SK-N-SH (cell line): Measurements from ENCODE around the gene OR10H4.
"Not testable (repeated sequence)": the region's sequence is repeated elsewhere in the genome, so short reads cannot be mapped to it uniquely, and the experiment has no call there.

Experiments
- CTCF ChIP-seq: fragments of 200-600 bp; sonication (generic); IDR thresholded peaks from 2 replicates; pipeline ENCODE4 v1.6.1; 2017; ENCODE audit warnings: antibody characterized with exemption, mild to moderate bottlenecking, moderate library complexity
- EZH2phosphoT487 ChIP-seq: fragments of 200-600 bp; sonication (generic); IDR thresholded peaks from 2 replicates; pipeline ENCODE4 v1.6.1; 2017; ENCODE audit warnings: low read depth, mixed run types, mild to moderate bottlenecking, antibody characterized with exemption, moderate library complexity, borderline replicate concordance
- RXRA ChIP-seq: IDR thresholded peaks from 2 replicates; pipeline ENCODE4 v1.4.0; 2012; ENCODE audit warnings: low read depth, mild to moderate bottlenecking, borderline replicate concordance
- TF ChIP-seq, protein P1 (sequence below): fragments of 150-350 bp; IDR thresholded peaks from 2 replicates; pipeline ENCODE4 v1.6.1; 2017; ENCODE audit warnings: antibody characterized with exemption, low read length, low read depth, borderline replicate concordance

GRCh38 chr19:15902898-15903297 lies 45.9 kb upstream of the OR10H4 start:
- not testable (repeated sequence) for TF ChIP-seq RXRA, CTCF, EZH2phosphoT487
- TF ChIP-seq, protein P1, sequence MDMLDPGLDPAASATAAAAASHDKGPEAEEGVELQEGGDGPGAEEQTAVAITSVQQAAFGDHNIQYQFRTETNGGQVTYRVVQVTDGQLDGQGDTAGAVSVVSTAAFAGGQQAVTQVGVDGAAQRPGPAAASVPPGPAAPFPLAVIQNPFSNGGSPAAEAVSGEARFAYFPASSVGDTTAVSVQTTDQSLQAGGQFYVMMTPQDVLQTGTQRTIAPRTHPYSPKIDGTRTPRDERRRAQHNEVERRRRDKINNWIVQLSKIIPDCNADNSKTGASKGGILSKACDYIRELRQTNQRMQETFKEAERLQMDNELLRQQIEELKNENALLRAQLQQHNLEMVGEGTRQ, result not testable (repeated sequence)
